HG03457 (cell line): ENCODE results near the gene CRADD.
"Not testable (repeated sequence)": the region's sequence is repeated elsewhere in the genome, so short reads cannot be mapped to it uniquely, and the experiment has no call there.

Source experiments
- ATAC-seq: cut with Tn5 transposase; IDR thresholded peaks from one replicate; pipeline ENCODE4 v1.9.1; 2021; ENCODE audit warnings: moderate number of reproducible peaks; ENCODE audit not compliant: unreplicated experiment

CRADD gene

GRCh38 chr12:93780886-93781285 lies 103.7 kb downstream of the CRADD start:
- ATAC-seq = not testable (repeated sequence)

GRCh38 chr12:93781961-93782360 lies 104.8 kb downstream of the CRADD start:
- ATAC-seq = not testable (repeated sequence)

- no peak for ATAC-seq
Measured at GRCh38 chr12:93782853-93783252, 105.7 kb downstream of the CRADD start.

- ATAC-seq = no peak
Measured at GRCh38 chr12:93783832-93784231, 106.7 kb downstream of the CRADD start.

- no peak for ATAC-seq
Measured at GRCh38 chr12:93784339-93785086, 107.3 kb downstream of the CRADD start.

- no peak for ATAC-seq
Measured at GRCh38 chr12:93785249-93786010, 108.3 kb downstream of the CRADD start.

GRCh38 chr12:93786656-93787397 lies 109.7 kb downstream of the CRADD start:
- no peak for ATAC-seq

GRCh38 chr12:93788853-93789252 lies 111.7 kb downstream of the CRADD start:
- no peak for ATAC-seq

GRCh38 chr12:93789767-93790166 lies 112.6 kb downstream of the CRADD start:
- ATAC-seq = no peak

- ATAC-seq = no peak
Measured at GRCh38 chr12:93790472-93791152, 113.4 kb downstream of the CRADD start.

- ATAC-seq = no peak
Measured at GRCh38 chr12:93793007-93793406, 115.8 kb downstream of the CRADD start.

GRCh38 chr12:93793983-93794382 lies 116.8 kb downstream of the CRADD start:
- ATAC-seq = no peak

GRCh38 chr12:93794738-93795137 lies 117.6 kb downstream of the CRADD start:
- ATAC-seq = no peak

- ATAC-seq = no peak
Measured at GRCh38 chr12:93795352-93795751, 118.2 kb downstream of the CRADD start.

- no peak for ATAC-seq
Measured at GRCh38 chr12:93796729-93797128, 119.6 kb downstream of the CRADD start.

- ATAC-seq = no peak
Measured at GRCh38 chr12:93798279-93799151, 121.3 kb downstream of the CRADD start.

GRCh38 chr12:93801666-93802065 lies 124.5 kb downstream of the CRADD start:
- not testable (repeated sequence) for ATAC-seq

- no peak for ATAC-seq
Measured at GRCh38 chr12:93802293-93802692, 125.1 kb downstream of the CRADD start.

GRCh38 chr12:93802698-93803423 lies 125.7 kb downstream of the CRADD start:
- ATAC-seq = no peak
